Measurements from ENCODE around the gene AMBRA1. TPM values are rescaled to one million over a fixed set of nuclear protein-coding genes. Genes with fewer than 3 reads are reported as not detected.

The AMBRA1 gene
- polyA plus RNA-seq, 1 donor from 2014 or later = 34.5 TPM

- TF ChIP-seq MXI1 (conservative IDR thresholded peaks at IDR 0.05; ENCODE audit: poor library complexity, severe bottlenecking) (no peak), SMC3 (conservative IDR thresholded peaks at IDR 0.05; ENCODE audit: poor library complexity) (no peak), POLR2AphosphoS5 (IDR thresholded peaks at IDR 0.05) (no peak), TAF1 (IDR thresholded peaks at IDR 0.05; ENCODE audit: low read depth) (no peak), RAD21 (conservative IDR thresholded peaks at IDR 0.05) (no peak), EZH2 (IDR thresholded peaks at IDR 0.05; ENCODE audit: borderline replicate concordance, insufficient read depth, low read length, poor library complexity, severe bottlenecking) (no peak)
- TF ChIP-seq, protein P1, sequence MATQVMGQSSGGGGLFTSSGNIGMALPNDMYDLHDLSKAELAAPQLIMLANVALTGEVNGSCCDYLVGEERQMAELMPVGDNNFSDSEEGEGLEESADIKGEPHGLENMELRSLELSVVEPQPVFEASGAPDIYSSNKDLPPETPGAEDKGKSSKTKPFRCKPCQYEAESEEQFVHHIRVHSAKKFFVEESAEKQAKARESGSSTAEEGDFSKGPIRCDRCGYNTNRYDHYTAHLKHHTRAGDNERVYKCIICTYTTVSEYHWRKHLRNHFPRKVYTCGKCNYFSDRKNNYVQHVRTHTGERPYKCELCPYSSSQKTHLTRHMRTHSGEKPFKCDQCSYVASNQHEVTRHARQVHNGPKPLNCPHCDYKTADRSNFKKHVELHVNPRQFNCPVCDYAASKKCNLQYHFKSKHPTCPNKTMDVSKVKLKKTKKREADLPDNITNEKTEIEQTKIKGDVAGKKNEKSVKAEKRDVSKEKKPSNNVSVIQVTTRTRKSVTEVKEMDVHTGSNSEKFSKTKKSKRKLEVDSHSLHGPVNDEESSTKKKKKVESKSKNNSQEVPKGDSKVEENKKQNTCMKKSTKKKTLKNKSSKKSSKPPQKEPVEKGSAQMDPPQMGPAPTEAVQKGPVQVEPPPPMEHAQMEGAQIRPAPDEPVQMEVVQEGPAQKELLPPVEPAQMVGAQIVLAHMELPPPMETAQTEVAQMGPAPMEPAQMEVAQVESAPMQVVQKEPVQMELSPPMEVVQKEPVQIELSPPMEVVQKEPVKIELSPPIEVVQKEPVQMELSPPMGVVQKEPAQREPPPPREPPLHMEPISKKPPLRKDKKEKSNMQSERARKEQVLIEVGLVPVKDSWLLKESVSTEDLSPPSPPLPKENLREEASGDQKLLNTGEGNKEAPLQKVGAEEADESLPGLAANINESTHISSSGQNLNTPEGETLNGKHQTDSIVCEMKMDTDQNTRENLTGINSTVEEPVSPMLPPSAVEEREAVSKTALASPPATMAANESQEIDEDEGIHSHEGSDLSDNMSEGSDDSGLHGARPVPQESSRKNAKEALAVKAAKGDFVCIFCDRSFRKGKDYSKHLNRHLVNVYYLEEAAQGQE (IDR thresholded peaks at IDR 0.05; ENCODE audit: borderline replicate concordance) = no peak
- Histone ChIP-seq H3K27me3 (ENCODE audit: insufficient read depth, low read depth, low read length) (no peaks in the 10 kb centered on the region), H3F3A (ENCODE audit: insufficient read depth, low read length, poor library complexity, severe bottlenecking) (no peaks in the 10 kb centered on the region), H3K9me3 (ENCODE audit: low read length) (no peaks in the 10 kb centered on the region), H3K9me2 (ENCODE audit: insufficient read depth, low read length) (no peaks in the 10 kb centered on the region), H3K4me2 (ENCODE audit: low read length) (no peak overlapping the region), H2AFZ (ENCODE audit: low read depth, low read length) (no peak overlapping the region), H4K20me1 (ENCODE audit: insufficient read depth) (no peaks in the 10 kb centered on the region), H3K27ac (ENCODE audit: low read length) (no peak overlapping the region), H3K36me3 (ENCODE audit: insufficient read depth, low read length) (no peaks in the 10 kb centered on the region), H3K9ac (ENCODE audit: low read length) (no peak overlapping the region), H3K79me2 (replicated peaks; ENCODE audit: insufficient read depth, low read length) (no peaks in the 10 kb centered on the region), H3K4me3 (ENCODE audit: low read length) (no peak overlapping the region)
Observed at GRCh38 chr11:46631676-46632075, 37.9 kb upstream of the AMBRA1 start.

DNA sequence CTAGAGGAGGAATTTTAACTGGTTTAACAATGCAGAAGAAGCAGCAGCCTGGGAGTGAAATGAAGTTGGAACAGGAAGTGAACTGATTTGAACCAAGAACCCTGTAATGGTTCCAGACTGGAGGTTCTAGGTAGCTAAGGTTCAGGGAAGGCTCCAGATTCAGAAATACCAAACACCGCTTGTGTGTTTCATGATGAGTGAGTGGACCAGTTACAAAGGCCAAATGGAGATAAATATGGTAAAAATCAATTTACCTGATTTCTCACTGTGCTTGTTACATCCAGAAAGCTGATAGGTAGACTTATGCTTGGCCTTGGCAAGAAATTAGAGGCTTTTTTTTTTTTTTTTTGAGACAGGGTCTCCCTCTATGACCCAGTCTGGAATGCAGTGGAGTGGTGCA, 36.4 kb upstream of the AMBRA1 start:
- H3K27me3 ChIP-seq (ENCODE audit: insufficient read depth, low read depth, low read length) = no peaks in the 10 kb centered on the region
- H3K9me3 ChIP-seq (ENCODE audit: low read length) = no peaks in the 10 kb centered on the region
- no peaks in the 10 kb centered on the region for H3F3A ChIP-seq (ENCODE audit: insufficient read depth, low read length, poor library complexity, severe bottlenecking)
- no peak overlapping the region for H3K4me2 ChIP-seq (ENCODE audit: low read length)
- H3K79me2 ChIP-seq (replicated peaks; ENCODE audit: insufficient read depth, low read length) = peaks cover 5% of the 10 kb centered on the region
- H3K27ac ChIP-seq (ENCODE audit: low read length) = no peak overlapping the region
- no peak overlapping the region for H2AFZ ChIP-seq (ENCODE audit: low read depth, low read length)
- H3K9ac ChIP-seq (ENCODE audit: low read length) = no peak overlapping the region
- H3K36me3 ChIP-seq (ENCODE audit: insufficient read depth, low read length) = no peaks in the 10 kb centered on the region
- TF ChIP-seq SMC3 (conservative IDR thresholded peaks at IDR 0.05; ENCODE audit: poor library complexity) (no peak), EZH2 (IDR thresholded peaks at IDR 0.05; ENCODE audit: borderline replicate concordance, insufficient read depth, low read length, poor library complexity, severe bottlenecking) (no peak), MXI1 (conservative IDR thresholded peaks at IDR 0.05; ENCODE audit: poor library complexity, severe bottlenecking) (no peak)
- TF ChIP-seq, protein P1 (IDR thresholded peaks at IDR 0.05; ENCODE audit: borderline replicate concordance) = no peak
- no peaks in the 10 kb centered on the region for H3K9me2 ChIP-seq (ENCODE audit: insufficient read depth, low read length)
- no peaks in the 10 kb centered on the region for H4K20me1 ChIP-seq (ENCODE audit: insufficient read depth)
- H3K4me3 ChIP-seq (ENCODE audit: low read length) = no peak overlapping the region

All from neural cell (in vitro differentiated cells).